ENCODE data around the gene MMP27.
A peak's percentile ranks its signal among the peaks of the same experiment; 100 is the strongest.

The MMP27 gene

DNA sequence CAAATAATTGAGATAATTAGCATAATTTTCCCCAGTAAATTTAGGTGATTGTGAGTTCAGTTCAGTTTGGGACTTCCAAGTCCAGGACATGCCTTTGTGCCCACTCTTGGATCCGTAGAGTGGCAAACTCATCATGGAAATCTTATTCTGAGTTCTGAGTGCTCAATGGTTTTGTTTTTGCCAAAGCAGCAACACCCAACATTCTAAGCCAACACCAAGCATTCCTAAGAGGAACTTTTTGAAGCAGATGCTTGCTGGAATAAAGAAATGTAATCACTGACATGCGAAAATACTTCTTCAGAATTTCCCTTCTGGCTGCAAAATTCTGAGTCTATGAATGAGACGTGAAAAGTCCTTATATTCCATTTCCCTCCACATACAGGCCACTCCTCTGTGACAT lies 10.4 kb downstream of the MMP27 start:
- no peak for FAIRE-seq

DNA sequence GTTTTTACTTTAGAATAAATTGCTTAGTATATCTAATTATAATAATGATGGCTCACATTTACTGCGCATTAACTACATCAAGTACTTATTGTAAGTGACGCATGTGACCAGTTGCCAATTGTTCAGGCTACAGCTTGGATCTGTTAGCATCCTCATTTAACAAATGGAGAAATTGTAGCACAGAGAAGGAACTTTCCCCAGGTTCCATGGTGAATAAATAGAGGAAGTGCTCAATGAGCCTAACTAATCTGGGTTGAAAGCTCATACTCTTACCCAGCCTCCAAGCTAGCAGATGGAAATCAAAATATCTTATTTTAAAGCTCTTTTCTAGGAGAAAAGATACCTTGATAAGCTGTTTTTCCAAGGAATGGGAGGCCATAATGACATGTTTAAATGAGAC lies 19.8 kb downstream of the MMP27 start:
- FAIRE-seq, result no peak

DNA sequence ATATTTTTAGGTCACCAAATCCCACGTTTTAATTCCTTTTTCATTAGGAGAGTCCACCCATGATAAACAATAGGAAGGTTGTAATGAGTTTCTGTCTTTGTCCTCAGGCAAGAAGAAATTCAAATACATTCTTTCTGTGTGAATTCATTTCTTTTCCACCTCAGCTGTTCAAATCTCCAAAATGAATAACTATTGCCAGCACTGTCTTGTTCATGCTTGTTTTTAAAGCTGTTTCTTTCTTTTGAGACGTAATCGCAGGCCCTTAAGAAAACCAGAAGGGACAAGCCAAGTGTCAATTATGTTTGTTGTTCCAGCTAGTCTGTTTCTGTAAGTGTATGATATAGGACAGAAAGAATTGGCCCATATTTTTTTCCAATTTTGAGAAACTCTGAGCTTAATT lies 20.2 kb downstream of the MMP27 start:
- peak; percentile 85 for FAIRE-seq

DNA sequence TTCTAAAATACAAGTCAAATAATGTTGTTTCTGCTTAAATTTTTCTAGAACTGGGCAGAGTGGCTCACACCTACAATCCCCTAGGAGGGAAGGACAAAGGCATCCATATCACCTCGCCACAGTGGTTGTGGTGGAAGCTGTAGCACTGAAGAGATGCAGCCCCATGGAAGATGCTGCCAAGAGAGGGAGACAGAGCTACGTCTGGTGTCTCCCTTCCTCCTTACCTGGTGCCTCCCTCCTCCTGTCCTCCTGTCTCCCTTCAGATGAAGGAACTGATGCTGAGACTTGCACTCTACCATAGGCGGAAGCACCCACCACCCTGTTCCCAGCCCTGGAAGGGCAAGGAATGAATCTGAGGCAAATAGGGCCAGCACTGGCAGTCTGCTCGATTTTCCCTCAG lies 22.3 kb downstream of the MMP27 start:
- FAIRE-seq, result no peak

DNA sequence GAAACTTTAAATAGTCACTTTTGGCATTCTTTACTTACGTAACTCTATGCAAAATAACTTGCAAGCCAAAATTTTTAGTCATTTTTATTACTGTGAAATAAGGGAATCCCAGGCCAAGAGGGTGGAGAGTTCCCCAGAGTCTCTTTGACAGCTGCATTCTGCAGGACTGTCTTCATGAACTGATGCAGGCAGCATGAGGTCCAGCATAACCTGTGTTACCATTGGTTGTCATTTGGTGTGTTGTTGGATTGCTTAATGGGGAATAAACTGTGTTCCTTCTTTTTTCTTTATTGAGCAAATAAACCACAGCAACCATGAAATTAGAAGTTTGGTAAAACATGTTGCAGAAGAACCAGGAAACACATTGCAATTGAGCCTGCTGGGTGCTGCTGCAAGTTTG lies 24.6 kb downstream of the MMP27 start:
- peak; percentile 41 for FAIRE-seq

DNA sequence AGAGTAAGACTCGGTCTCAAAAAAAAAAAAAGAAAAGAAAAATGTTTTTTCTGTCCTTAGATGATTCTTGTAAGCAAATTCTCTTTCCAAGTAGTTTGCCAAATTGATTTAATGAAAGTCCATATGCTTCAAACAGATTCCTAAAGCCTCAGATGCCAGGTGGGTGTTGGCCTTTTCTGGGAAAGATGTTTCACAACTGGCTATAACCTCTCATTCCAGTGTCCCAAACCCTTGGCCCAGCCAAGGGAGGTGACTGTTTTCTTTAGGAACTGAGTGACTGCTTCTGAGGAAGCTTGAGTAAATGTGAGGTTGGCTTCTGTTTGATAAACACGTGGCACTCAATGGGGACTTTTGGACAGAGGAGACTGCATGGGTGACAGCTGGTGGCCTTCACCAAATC lies 27.5 kb downstream of the MMP27 start:
- FAIRE-seq, result no peak

DNA sequence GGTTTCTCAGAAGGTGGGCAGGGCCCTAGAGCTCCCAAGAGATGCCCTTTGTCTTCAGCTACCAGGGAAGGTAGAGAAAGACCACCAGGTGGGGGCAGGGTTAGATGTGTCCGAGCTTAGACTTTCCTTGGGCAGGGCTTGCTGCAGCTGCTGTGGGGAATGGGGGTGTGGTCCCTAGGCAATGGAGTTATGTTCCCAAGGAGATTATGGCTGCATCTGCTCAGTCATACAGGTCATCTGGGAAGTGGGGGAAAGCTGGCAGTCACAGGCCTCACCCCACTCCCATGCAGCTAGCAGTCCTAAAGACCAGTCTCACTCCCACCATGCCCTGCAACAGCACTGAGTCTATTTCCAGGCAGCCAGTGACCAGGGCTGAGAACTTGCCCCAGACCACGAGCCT lies 29.5 kb downstream of the MMP27 start:
- FAIRE-seq, result no peak

DNA sequence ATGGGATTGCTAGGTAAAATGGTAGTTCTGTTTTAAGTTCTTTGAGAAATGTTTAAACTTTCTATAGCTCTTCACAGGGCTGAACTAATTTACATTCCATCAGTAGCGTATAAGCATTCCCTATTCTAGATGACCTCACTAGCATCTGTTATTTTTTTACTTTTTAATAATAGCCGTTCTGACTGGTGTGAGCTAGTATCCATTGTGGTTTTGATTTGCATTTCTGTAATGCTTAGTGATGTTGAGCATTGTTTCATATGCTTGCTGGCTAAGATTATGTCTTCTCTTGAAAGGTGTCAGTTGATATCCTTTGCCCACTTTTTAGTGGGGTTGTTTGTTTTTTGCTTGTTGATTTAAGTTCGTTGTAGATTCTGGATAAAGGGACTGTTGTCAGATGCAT lies 35.9 kb downstream of the MMP27 start:
- FAIRE-seq, result no peak

DNA sequence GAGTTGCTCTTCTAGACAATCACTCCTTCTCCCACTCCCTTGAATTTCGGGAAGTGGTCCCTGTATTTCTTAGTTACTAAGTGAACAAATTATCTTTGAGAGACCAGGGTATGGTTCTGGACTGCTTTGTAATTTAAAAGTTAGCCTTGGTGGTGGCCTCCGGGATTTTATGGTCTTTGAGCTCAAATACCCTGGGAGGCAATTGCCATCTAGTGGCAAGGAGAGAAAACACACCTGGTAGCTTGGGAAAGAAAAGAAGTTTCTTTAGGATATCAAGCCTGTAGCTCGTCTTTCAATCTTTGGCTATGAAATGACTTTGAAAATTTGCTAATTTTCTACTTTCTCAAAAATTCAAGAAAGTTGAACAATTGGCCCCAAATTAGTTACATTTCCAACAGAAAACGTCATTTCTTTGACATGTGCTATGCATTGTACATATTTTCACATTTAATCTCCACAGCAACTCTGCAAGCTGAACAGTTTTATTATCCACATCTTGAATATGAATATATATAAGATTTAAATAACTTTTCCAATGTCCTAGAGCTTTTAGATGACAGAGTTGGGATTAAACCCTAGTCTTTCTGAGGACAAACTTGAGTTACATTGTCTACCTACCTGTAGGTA lies 39.1 kb downstream of the MMP27 start:
- no peak for FAIRE-seq

DNA sequence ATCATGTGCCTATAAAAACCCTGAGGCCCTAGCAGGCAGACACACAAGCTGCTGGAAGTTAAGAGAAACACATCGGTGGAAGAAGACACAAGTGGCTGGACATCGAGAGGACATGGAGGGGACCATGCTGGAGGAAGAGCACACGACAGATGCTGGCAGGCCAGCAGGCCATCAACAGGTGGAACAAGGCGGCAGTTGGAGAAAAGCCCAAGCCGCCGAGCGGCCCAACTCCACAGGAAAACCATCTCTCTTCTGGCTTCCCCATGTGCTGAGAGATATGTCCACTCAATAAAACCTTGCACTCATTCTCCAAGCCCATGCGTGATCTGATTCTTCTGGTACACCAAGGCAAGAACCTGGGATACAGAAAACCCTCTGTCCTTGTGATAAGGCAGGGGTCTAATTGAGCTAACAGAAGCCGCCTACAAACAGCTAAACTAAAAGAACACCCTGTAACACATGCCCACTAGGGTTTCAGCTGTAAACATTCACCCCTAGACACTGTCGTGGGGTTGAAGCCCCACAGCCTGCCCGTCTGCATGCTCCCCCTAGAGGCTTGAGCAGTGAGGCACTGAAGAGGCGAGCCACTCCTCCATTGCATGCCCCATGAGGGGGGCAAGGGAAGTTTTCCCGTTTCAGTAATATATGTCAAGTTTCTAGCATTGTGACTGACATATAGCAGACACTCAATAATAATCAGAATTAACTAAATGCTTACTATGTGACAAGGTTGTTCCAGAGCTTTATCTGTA lies 41.4 kb downstream of the MMP27 start:
- no peak for FAIRE-seq

DNA sequence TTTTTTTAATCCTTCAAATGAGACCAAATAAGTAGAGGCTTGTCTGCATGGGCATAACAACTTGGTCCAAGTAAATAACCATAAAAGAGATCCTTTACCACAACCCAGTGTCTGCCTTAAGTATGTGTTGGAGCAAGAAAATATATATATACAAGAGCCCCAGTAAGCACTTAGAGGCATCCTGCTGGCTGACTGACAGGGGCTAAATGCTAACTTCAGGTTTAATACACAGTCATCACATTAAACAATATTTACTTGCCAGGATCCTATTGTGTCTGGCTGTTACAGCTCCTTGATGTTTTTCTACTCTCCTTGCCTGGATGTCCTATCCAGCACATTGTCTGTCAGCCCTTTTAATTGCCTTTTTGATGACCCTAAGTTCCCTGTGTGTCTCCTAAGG lies 43.0 kb downstream of the MMP27 start:
- no peak for FAIRE-seq

DNA sequence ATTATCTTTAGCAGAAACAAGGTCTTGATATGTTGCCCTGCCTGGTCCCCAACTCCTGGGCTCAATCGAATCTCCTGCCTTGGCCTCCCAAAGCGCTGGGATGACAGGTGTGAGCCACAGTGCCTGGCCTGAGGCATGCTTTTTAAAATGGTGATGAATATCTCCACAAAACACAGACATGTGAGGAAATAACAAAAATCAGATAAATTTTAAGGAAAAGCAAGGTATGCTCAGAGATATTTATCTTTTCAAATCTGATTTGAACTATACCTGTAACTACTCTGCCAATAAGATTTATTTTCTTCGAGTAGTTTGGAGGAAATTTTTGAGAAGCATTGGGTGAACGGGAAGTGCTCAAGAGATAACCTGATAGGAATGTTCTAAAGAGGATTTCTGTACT lies 44.5 kb downstream of the MMP27 start:
- FAIRE-seq, result no peak

DNA sequence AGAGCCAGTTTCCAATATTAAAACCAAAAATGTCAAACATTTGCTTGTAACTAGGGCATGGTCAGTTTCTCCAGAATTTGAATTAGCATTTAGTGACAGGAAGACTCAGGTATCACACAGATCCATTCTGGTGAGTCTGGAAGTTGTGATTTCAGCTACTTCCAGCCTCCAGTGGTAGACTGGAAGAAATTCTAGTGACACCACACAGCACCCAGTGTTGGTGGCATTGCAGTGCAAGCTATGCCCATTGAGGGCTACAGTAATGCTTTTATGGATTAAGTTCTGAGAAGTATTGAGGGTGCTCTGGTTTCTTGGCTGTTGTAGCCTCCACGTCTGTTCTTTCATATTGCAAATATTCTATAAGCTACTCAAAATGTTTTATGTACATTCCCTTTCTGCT lies 49.0 kb downstream of the MMP27 start:
- FAIRE-seq, result no peak

DNA sequence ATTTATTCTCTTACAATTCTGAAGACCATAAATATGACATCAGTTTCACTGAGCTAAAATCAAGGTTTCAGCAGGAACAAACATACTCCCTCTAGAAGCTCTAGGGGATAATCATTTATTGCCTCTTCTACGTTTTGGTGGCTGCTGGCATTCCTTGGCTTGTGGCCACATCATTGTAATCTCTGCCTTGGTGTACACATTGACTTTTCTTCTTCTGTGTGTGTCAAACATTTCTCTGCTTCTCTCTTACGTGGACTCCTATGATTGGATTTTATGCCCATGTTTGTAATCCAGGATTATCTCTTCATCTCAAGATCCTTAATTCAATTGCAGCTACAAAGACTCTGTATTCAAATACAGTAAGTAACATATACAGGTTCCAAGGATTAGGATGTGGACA lies 50.0 kb downstream of the MMP27 start:
- FAIRE-seq, result no peak

DNA sequence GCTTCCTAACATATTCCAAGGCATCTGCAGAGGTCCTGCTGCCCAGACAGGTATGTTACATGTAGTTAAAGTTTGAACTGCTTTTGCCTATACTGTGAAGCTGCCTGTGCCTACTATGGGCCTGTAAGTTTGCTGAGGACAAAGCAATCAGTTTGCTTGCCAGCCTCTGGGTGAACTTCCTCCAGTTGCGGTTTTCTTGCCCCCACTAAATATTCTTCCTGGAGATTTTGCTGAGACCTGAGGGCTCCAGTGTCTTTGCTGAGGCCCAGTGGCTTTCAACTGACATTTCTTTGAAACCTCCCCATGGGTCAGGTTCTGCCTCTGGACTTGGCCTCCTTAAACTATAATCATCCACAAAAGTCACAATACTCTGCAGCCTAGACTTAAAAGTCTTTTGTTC lies 50.8 kb downstream of the MMP27 start:
- FAIRE-seq, result no peak

DNA sequence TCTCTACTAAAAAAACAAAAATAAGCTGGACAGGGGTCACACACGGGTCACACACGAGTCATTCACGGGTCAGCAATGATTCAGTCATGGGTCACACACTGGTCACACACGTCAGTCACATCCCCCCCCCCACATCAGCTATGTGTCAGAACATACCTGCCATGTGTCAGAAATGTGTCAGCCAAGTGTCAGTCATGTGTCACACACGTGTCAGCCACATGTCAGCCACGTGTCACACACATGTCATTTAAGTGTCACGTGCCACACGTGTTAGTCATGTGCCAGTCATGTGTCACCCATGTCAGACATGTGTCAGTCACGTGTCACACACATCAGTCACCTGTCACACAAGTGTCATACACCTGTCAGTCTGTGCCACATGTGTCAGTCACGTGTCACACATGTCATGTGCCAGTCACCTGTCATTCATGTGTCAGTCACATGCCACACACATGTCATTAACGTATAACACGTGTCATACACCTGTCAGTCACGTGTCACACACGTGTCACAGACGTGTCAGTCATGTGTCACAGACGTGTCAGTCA lies 51.8 kb downstream of the MMP27 start:
- FAIRE-seq, result no peak

DNA sequence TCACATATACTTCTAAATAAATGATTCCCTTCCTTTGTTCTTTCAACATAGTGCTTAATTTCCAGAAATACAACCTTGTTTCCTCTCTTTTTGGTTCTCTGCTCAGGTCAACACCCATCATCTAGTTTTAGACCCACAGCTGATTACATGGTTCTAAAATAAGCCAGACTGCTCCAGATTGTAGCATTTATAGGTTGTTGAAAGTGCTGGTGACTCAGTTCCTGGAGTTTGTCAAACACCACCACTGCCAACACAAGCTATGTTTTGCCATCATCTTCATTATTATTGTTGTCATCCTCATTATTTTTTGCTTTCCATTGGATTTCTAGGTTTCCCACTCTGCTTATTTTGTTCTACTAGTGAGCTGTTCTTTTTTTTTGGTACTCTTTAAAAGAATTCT lies 58.1 kb downstream of the MMP27 start:
- no peak for FAIRE-seq

DNA sequence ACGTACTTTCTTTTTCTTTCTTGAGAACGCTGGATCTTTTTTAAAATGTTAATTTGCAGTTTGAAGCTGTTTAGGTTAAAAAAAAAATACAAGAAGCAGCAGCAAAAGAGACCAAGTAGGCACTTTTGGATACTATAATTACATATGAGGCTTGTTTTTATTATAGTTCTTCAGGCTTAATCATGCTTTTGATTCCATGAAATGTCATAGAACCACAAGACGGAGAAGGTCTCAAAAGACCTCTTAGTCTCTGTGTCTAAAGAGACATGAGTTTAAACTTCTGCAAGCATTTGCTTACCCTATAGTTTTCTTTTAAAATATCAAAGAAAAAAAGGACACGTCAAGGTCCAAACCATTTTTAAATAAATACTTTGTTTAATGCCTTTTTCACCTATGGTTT lies 61.6 kb downstream of the MMP27 start:
- no peak for FAIRE-seq
